Heart right ventricle (tissue), 16 donors: ENCODE measurements around the gene PIK3R1. TPM values are rescaled to one million over a fixed set of nuclear protein-coding genes. Genes with fewer than 3 reads are reported as not detected.

Experiments used
- ATAC-seq, 8 donors: fragments of 200-7000 bp; cut with Tn5 transposase; one replicate each; pipeline ENCODE4 v1.9.1; 2020; ENCODE audit warnings: mild to moderate bottlenecking in 8 of 8, moderate library complexity in 8 of 8, moderate number of reproducible peaks in 1 of 8
- DNase-seq, 2 donors: peaks; one replicate each; pipeline ENCODE4 v3.0.0-alpha.2; 2020
- H3K27ac ChIP-seq, 10 donors: fragments of 200-600 bp; sonication (generic) in 2 of 10; one replicate each; pipeline versions ENCODE4 v1.5.0 to v1.8.0; 2020 to 2022; ENCODE audit warnings: mild to moderate bottlenecking in 3 of 10
- H3K27me3 ChIP-seq, 7 donors: fragments of 200-600 bp; one replicate each; pipeline ENCODE4 v1.8.0; 2021 to 2022; ENCODE audit warnings: mild to moderate bottlenecking in 2 of 7
- H3K36me3 ChIP-seq, 9 donors: fragments of 200-600 bp; sonication (generic) in 1 of 9; one replicate each; pipeline versions ENCODE4 v1.5.0 to v1.8.0; 2020 to 2022; ENCODE audit warnings: mild to moderate bottlenecking in 2 of 9
- H3K4me1 ChIP-seq, 9 donors: fragments of 200-600 bp; sonication (generic) in 1 of 9; one replicate each; pipeline versions ENCODE4 v1.5.0 to v1.8.0; 2020 to 2022; ENCODE audit warnings: mild to moderate bottlenecking in 4 of 9
- H3K4me3 ChIP-seq, 10 donors: fragments of 200-600 bp; sonication (generic) in 2 of 10; one replicate each; pipeline versions ENCODE4 v1.5.0 to v1.8.0; 2020 to 2022; ENCODE audit warnings: mild to moderate bottlenecking in 7 of 10, moderate library complexity in 2 of 10
- H3K9me3 ChIP-seq, 11 donors: fragments of 200-600 bp in 10 of 11; sonication (generic) in 2 of 11; one replicate each; pipeline versions ENCODE4 v1.5.0 to v1.8.0; 2013 to 2022; ENCODE audit warnings: mild to moderate bottlenecking in 2 of 11, control low read depth in 1 of 11, moderate library complexity in 1 of 11
- WGBS, 2 donors: extraction: QIAGEN DNeasy Blood & Tissue Kit; methylation state at CpG; one replicate each; pipeline ENCODE4 v1.1.7; 2013; ENCODE audit warnings: inconsistent platforms in 1 of 2; 5-methylcytosine and 5-hydroxymethylcytosine counted together
- intact Hi-C, 10 donors: fragments of 100-400 bp; cut with DNase I; formaldehyde crosslinking; loops; one replicate each; pipeline versions ENCODE4 v1.11.1 to v1.14.2; 2022
- polyA plus RNA-seq, 2 donors: library from polyadenylated mRNA; stranded (reverse); fragments of 200-250 nt; gene quantifications; one replicate each; pipeline ENCODE4 v1.2.3, GENCODE V29; 2013
- total RNA-seq, 10 donors: library from RNA; stranded (reverse); fragmentation: NEBNext Ultra II Directional in 3 of 10; extraction: Animal tissue kit (Norgen Biotek cat#: 25700) in 3 of 10; gene quantifications; one replicate each; pipeline versions ENCODE4 v1.2.1 to v1.2.4, GENCODE V29; 2021 to 2023
- TF ChIP-seq, protein P1 (sequence below), 9 donors: fragments of 200-600 bp; sonication (generic) in 2 of 9; IDR thresholded peaks; one replicate each; pipeline versions ENCODE4 v1.5.0 to v1.8.0; 2021 to 2022; ENCODE audit warnings: antibody characterized with exemption in 9 of 9, mild to moderate bottlenecking in 5 of 9, moderate library complexity in 1 of 9
- donor health status: Arrhythmogenic right ventricular cardiomyopathy.
- donor health status: ischemic (EF 13 %, LVEDD 7.1; RV severe dilation, severe dysfunction).
- donor health status: healthy with polysubstance abuse.
- donor health status: DM: no; HTN: yes; CAD: no.
- donor health status: DM: no; HTN: no; CAD: no.
- donor health status: ischemic (EF 25% LVEDD 6.9; RV normal size, moderate dysfunction).
- donor health status: ischemic (EF 25% LVEDD 5.7; RV mildly dilated, moderate dysfunction).
- donor health status: healthy.
- donor health status: DM: yes; HTN: yes; CAD: no.
- donor health status: Ischemic cardiomyopathy.
- donor health status: ischemic (EF 35%, LVEDD 5.7; RV mildly dilated, moderate dysfunction).
- donor health status: nonischemic (EF 11% LVEDD 7.7; RV severe dilation, severe dysfunction).
- donor health status: DM: yes; HTN: yes; CAD: no.
- donor health status: PGD.
- donor health status: ischemic (EF 29% LVEDD 5.4; RV normal size, mild dysfunction).
- donor health status: nonischemic (EF 23%, LVEDD 6.1; RV moderate dilation, normal function).

Gene PIK3R1
- total and polyA plus RNA-seq, 12 donors = 12.2 to 269 (median 125) TPM

- ATAC-seq = peak in 6 of 8 donors; percentile 30 to 66 (median 38)
These were observed 127.1 kb downstream of the PIK3R1 start for GRCh38 chr5:68342693-68343092.

GRCh38 chr5:68343421-68343826, 127.9 kb downstream of the PIK3R1 start:
- Histone ChIP-seq H3K36me3 (no peaks in the 10 kb centered on the region), H3K27ac (peak overlapping the region; percentile 19 to 66 (median 44)), H3K4me1 (peaks cover 0 to 34% (median 12%) of the 10 kb centered on the region in 9 donors), H3K27me3 (no peaks in the 10 kb centered on the region), H3K9me3 (no peaks in the 10 kb centered on the region), H3K4me3 (no peak overlapping the region)
- 53 to 54% methylated on average over 5 of the region's 5 CpGs for WGBS, 2 donors
- ATAC-seq (peak in 7 of 8 donors; percentile 76 to 97 (median 96)), DNase-seq (peak in 1 of 2 donors; percentile 54)
- TF ChIP-seq, protein P1, sequence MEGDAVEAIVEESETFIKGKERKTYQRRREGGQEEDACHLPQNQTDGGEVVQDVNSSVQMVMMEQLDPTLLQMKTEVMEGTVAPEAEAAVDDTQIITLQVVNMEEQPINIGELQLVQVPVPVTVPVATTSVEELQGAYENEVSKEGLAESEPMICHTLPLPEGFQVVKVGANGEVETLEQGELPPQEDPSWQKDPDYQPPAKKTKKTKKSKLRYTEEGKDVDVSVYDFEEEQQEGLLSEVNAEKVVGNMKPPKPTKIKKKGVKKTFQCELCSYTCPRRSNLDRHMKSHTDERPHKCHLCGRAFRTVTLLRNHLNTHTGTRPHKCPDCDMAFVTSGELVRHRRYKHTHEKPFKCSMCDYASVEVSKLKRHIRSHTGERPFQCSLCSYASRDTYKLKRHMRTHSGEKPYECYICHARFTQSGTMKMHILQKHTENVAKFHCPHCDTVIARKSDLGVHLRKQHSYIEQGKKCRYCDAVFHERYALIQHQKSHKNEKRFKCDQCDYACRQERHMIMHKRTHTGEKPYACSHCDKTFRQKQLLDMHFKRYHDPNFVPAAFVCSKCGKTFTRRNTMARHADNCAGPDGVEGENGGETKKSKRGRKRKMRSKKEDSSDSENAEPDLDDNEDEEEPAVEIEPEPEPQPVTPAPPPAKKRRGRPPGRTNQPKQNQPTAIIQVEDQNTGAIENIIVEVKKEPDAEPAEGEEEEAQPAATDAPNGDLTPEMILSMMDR (IDR thresholded peaks at IDR 0.05) = no peak
- intact Hi-C loops = no loop called here

More at GRCh38 chr5:68342693-68343092, 127.1 kb downstream of the PIK3R1 start:
- Histone ChIP-seq H3K36me3 (no peaks in the 10 kb centered on the region), H3K9me3 (no peaks in the 10 kb centered on the region), H3K4me3 (no peak overlapping the region), H3K27me3 (no peaks in the 10 kb centered on the region), H3K27ac (peak overlapping the region; percentile 19 to 66 (median 44)), H3K4me1 (peaks cover 0 to 29% (median 12%) of the 10 kb centered on the region in 9 donors)
- DNase-seq = no peak
- TF ChIP-seq, protein P1 (IDR thresholded peaks at IDR 0.05) = no peak
- intact Hi-C loops = no loop called here
- 71 to 90% methylated on average over 1 of the region's 1 CpG for WGBS, 2 donors

DNA sequence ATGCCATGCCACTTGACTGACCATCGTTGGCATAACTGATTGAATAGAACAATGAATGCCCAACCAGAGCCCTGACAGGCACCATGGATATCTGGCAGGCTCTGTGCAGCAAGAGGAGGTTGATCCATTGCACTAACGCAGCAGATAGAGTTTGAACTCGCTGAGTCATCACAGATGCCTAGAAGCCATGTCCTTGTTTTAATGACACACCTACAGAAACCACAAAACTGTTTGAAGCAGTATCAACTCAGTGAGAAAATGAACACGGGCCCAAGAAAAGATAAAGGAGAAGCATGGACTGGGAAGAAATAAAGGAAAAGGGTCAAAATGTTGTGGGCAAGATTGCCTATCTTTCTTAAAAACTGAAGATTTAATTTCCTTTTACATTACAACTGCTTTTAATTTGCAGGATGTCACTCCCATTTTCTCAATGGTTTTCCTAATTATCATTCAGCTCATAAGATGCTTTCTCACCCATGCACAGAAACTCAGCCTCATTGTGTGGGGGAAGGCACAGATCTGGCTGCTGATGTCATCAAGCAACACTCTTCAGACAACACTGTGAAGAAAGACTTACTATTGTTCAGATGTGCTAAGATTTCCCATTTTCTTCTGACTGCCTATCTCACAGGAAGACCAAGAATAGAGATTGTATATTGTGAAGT, 129.0 kb downstream of the PIK3R1 start:
- intact Hi-C loops = loop anchor here in 1 of 10 donors (5.0 kb wide), 1 partner anchor 52 kb away; no protein-coding TSS in a partner anchor
- no peak for ATAC-seq

GRCh38 chr5:68345171-68345570, 129.6 kb downstream of the PIK3R1 start:
- ATAC-seq = no peak
- no peak for DNase-seq
- Histone ChIP-seq H3K4me3 (no peak overlapping the region), H3K9me3 (no peaks in the 10 kb centered on the region), H3K4me1 (peaks cover 0 to 34% (median 12%) of the 10 kb centered on the region in 9 donors), H3K36me3 (no peaks in the 10 kb centered on the region), H3K27ac (no peak overlapping the region), H3K27me3 (no peaks in the 10 kb centered on the region)
- 77 to 83% methylated on average over 3 of the region's 3 CpGs for WGBS, 2 donors
- intact Hi-C loops = loop anchor here in 1 of 10 donors (5.0 kb wide), 1 partner anchor 53 kb away; no protein-coding TSS in a partner anchor
- TF ChIP-seq, protein P1 (IDR thresholded peaks at IDR 0.05) = no peak

More for the DNA sequence above, 129.0 kb downstream of the PIK3R1 start:
- Histone ChIP-seq H3K9me3 (no peaks in the 10 kb centered on the region), H3K36me3 (no peaks in the 10 kb centered on the region), H3K4me3 (no peak overlapping the region), H3K27ac (peak overlapping the region in 2 of 10 donors; percentile 42 to 61), H3K27me3 (no peaks in the 10 kb centered on the region), H3K4me1 (peaks cover 0 to 34% (median 12%) of the 10 kb centered on the region in 9 donors)
- no peak for DNase-seq
- 62 to 74% methylated on average over 4 of the region's 4 CpGs for WGBS, 2 donors
- TF ChIP-seq, protein P1 (IDR thresholded peaks at IDR 0.05) = no peak
